Measurements from ENCODE around the gene EZR.

EZR gene

DNA sequence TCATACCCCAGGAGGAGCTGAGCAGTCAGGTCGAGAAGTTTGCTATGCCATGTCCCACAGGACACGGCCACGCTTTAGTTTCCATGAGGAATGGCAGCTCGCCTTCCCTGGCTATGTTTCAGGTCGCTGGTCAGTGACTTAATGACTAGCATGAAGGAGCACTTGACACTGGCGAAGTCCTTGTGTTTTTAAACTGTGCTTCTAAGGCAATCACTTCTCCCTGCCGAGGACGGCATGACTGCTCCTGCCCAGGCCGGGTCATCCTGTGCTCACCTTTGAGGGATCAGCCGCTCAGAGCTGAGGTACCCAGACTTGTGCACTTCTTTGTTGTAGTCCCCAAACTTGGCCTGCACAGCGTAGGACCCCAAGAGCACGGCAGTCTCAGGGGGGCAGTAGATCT, 34.1 kb downstream of the EZR start:
- H3K4me1 ChIP-seq (ENCODE audit: control insufficient read depth in 5 of 5, insufficient read depth in 5 of 5, low read length in 5 of 5) = peaks cover 0 to 3% (median 0%) of the 10 kb centered on the region in 5 donors
- H3K36me3 ChIP-seq (ENCODE audit: control insufficient read depth in 5 of 5, insufficient read depth in 5 of 5, low read length in 5 of 5) = peaks cover 6 to 78% (median 49%) of the 10 kb centered on the region in 5 donors
- H3K27ac ChIP-seq (ENCODE audit: low read depth, low read length) = no peak overlapping the region

GRCh38 chr6:158784505-158784904, 34.7 kb downstream of the EZR start:
- no peak overlapping the region for H3K9ac ChIP-seq (ENCODE audit: low read length in 5 of 5)
- H3K27ac ChIP-seq (ENCODE audit: low read depth, low read length) = no peak overlapping the region
- H3K4me1 ChIP-seq (ENCODE audit: control insufficient read depth in 5 of 5, insufficient read depth in 5 of 5, low read length in 5 of 5) = peaks cover 0 to 3% (median 0%) of the 10 kb centered on the region in 5 donors
- H3K36me3 ChIP-seq (ENCODE audit: control insufficient read depth in 5 of 5, insufficient read depth in 5 of 5, low read length in 5 of 5) = peaks cover 6 to 79% (median 49%) of the 10 kb centered on the region in 5 donors
- H3K9me3 ChIP-seq (ENCODE audit: control insufficient read depth in 5 of 5, low read length in 5 of 5) = no peaks in the 10 kb centered on the region
- no peak overlapping the region for H3K4me3 ChIP-seq (ENCODE audit: low read depth in 1 of 5, low read length in 5 of 5)
- no peaks in the 10 kb centered on the region for H3K27me3 ChIP-seq (ENCODE audit: control insufficient read depth in 5 of 5, insufficient read depth in 4 of 5, low read length in 5 of 5)

More for the DNA sequence above, 34.1 kb downstream of the EZR start:
- Histone ChIP-seq H3K4me3 (ENCODE audit: low read depth in 1 of 5, low read length in 5 of 5) (no peak overlapping the region), H3K9me3 (ENCODE audit: control insufficient read depth in 5 of 5, low read length in 5 of 5) (no peaks in the 10 kb centered on the region), H3K27me3 (ENCODE audit: control insufficient read depth in 5 of 5, insufficient read depth in 4 of 5, low read length in 5 of 5) (no peaks in the 10 kb centered on the region), H3K9ac (ENCODE audit: low read length in 5 of 5) (no peak overlapping the region)

GRCh38 chr6:158783851-158784250, 35.3 kb downstream of the EZR start:
- Histone ChIP-seq H3K4me3 (ENCODE audit: low read depth in 1 of 5, low read length in 5 of 5) (no peak overlapping the region), H3K36me3 (ENCODE audit: control insufficient read depth in 5 of 5, insufficient read depth in 5 of 5, low read length in 5 of 5) (peaks cover 6 to 76% (median 49%) of the 10 kb centered on the region in 5 donors), H3K4me1 (ENCODE audit: control insufficient read depth in 5 of 5, insufficient read depth in 5 of 5, low read length in 5 of 5) (no peaks in the 10 kb centered on the region), H3K9me3 (ENCODE audit: control insufficient read depth in 5 of 5, low read length in 5 of 5) (no peaks in the 10 kb centered on the region), H3K9ac (ENCODE audit: low read length in 5 of 5) (no peak overlapping the region), H3K27me3 (ENCODE audit: control insufficient read depth in 5 of 5, insufficient read depth in 4 of 5, low read length in 5 of 5) (no peaks in the 10 kb centered on the region), H3K27ac (ENCODE audit: low read depth, low read length) (no peak overlapping the region)

GRCh38 chr6:158783167-158783450, 36.1 kb downstream of the EZR start:
- H3K4me1 ChIP-seq (ENCODE audit: control insufficient read depth in 5 of 5, insufficient read depth in 5 of 5, low read length in 5 of 5) = no peaks in the 10 kb centered on the region
- H3K4me3 ChIP-seq (ENCODE audit: low read depth in 1 of 5, low read length in 5 of 5) = no peak overlapping the region
- peaks cover 6 to 76% (median 47%) of the 10 kb centered on the region in 5 donors for H3K36me3 ChIP-seq (ENCODE audit: control insufficient read depth in 5 of 5, insufficient read depth in 5 of 5, low read length in 5 of 5)
- no peaks in the 10 kb centered on the region for H3K9me3 ChIP-seq (ENCODE audit: control insufficient read depth in 5 of 5, low read length in 5 of 5)
- H3K27ac ChIP-seq (ENCODE audit: low read depth, low read length) = no peak overlapping the region
- H3K9ac ChIP-seq (ENCODE audit: low read length in 5 of 5) = no peak overlapping the region
- H3K27me3 ChIP-seq (ENCODE audit: control insufficient read depth in 5 of 5, insufficient read depth in 4 of 5, low read length in 5 of 5) = no peaks in the 10 kb centered on the region

GRCh38 chr6:158782432-158783166, 36.6 kb downstream of the EZR start:
- Histone ChIP-seq H3K9me3 (ENCODE audit: control insufficient read depth in 5 of 5, low read length in 5 of 5) (no peaks in the 10 kb centered on the region), H3K4me3 (ENCODE audit: low read depth in 1 of 5, low read length in 5 of 5) (no peak overlapping the region), H3K9ac (ENCODE audit: low read length in 5 of 5) (no peak overlapping the region), H3K36me3 (ENCODE audit: control insufficient read depth in 5 of 5, insufficient read depth in 5 of 5, low read length in 5 of 5) (peaks cover 6 to 72% (median 43%) of the 10 kb centered on the region in 5 donors), H3K27ac (ENCODE audit: low read depth, low read length) (no peak overlapping the region), H3K4me1 (ENCODE audit: control insufficient read depth in 5 of 5, insufficient read depth in 5 of 5, low read length in 5 of 5) (no peaks in the 10 kb centered on the region), H3K27me3 (ENCODE audit: control insufficient read depth in 5 of 5, insufficient read depth in 4 of 5, low read length in 5 of 5) (no peaks in the 10 kb centered on the region)

GRCh38 chr6:158781692-158782373, 37.3 kb downstream of the EZR start:
- Histone ChIP-seq H3K9me3 (ENCODE audit: control insufficient read depth in 5 of 5, low read length in 5 of 5) (no peaks in the 10 kb centered on the region), H3K27me3 (ENCODE audit: control insufficient read depth in 5 of 5, insufficient read depth in 4 of 5, low read length in 5 of 5) (no peaks in the 10 kb centered on the region), H3K9ac (ENCODE audit: low read length in 5 of 5) (no peak overlapping the region), H3K36me3 (ENCODE audit: control insufficient read depth in 5 of 5, insufficient read depth in 5 of 5, low read length in 5 of 5) (peaks cover 4 to 70% (median 40%) of the 10 kb centered on the region in 5 donors), H3K4me1 (ENCODE audit: control insufficient read depth in 5 of 5, insufficient read depth in 5 of 5, low read length in 5 of 5) (no peaks in the 10 kb centered on the region), H3K27ac (ENCODE audit: low read depth, low read length) (no peak overlapping the region), H3K4me3 (ENCODE audit: low read depth in 1 of 5, low read length in 5 of 5) (no peak overlapping the region)

DNA sequence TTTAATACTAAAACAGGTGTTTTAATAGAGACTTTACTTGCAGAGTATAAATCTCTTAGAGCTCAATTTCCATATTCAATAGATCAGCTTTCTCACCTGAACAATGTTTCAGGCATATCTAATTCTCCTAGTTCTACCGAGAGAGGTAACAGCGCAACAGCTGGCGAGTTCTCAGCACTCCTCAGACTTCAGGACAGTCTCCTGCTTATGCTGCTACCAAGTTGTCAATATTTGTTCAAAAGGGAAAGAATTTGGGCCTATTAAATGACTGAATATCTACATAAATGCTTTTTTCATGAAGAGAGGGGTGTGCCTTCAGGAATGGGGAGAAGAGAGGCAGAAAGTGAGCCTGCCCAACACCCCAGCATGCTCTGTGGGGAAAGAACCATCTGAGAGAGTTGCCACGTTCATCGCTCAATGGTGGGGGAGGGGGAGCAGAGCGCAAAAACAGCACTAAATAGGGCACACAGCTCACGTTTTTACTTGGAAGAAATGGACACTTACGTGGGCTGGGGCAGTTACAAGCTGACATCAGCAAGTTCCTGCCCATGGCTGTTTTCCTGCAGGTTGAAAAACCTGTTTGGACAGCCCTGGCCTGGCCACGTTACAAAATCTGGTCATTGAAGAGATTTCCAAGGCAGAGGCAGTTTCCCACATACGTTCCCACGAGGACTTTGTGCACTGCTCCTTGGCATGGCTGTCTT, 38.0 kb downstream of the EZR start:
- H3K4me1 ChIP-seq (ENCODE audit: control insufficient read depth in 5 of 5, insufficient read depth in 5 of 5, low read length in 5 of 5) = no peaks in the 10 kb centered on the region
- peaks cover 0 to 69% (median 41%) of the 10 kb centered on the region in 5 donors for H3K36me3 ChIP-seq (ENCODE audit: control insufficient read depth in 5 of 5, insufficient read depth in 5 of 5, low read length in 5 of 5)
- H3K27ac ChIP-seq (ENCODE audit: low read depth, low read length) = no peak overlapping the region
- H3K9me3 ChIP-seq (ENCODE audit: control insufficient read depth in 5 of 5, low read length in 5 of 5) = no peaks in the 10 kb centered on the region
- no peaks in the 10 kb centered on the region for H3K27me3 ChIP-seq (ENCODE audit: control insufficient read depth in 5 of 5, insufficient read depth in 4 of 5, low read length in 5 of 5)
- H3K9ac ChIP-seq (ENCODE audit: low read length in 5 of 5) = no peak overlapping the region
- no peak overlapping the region for H3K4me3 ChIP-seq (ENCODE audit: low read depth in 1 of 5, low read length in 5 of 5)

DNA sequence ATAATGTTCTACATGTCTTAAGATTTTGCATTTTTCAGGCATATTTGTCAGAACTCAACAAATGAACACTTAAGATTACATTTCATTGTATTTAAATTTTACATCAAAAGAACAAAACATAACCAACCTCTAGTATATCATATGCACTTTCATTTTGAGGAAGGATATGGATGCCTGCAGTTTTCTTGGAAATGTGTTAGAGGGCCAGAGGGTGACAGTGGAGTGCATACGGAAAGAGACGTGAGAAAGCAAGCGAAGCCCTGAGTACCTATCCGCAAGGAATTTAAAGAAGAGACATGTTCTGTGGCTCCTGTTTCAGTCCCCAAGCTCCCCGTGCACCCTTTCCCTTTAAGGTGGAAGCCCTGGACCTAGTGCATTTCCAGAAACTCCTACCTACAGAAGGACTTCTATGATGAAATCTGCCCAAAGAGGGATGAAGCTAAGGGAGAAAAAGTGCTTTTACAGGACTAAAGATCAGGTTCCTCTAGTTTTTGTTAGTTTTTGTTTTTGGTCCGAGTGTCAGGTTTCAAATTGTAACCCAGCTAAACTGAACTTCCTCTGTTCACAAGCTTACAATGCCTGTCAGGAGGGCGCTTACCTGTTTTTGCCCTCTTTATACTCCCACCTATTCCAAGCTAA, 38.8 kb downstream of the EZR start:
- H3K36me3 ChIP-seq (ENCODE audit: control insufficient read depth in 5 of 5, insufficient read depth in 5 of 5, low read length in 5 of 5) = peaks cover 0 to 73% (median 46%) of the 10 kb centered on the region in 5 donors
- no peaks in the 10 kb centered on the region for H3K9me3 ChIP-seq (ENCODE audit: control insufficient read depth in 5 of 5, low read length in 5 of 5)
- H3K9ac ChIP-seq (ENCODE audit: low read length in 5 of 5) = no peak overlapping the region
- H3K27ac ChIP-seq (ENCODE audit: low read depth, low read length) = no peak overlapping the region
- H3K4me1 ChIP-seq (ENCODE audit: control insufficient read depth in 5 of 5, insufficient read depth in 5 of 5, low read length in 5 of 5) = no peaks in the 10 kb centered on the region
- H3K27me3 ChIP-seq (ENCODE audit: control insufficient read depth in 5 of 5, insufficient read depth in 4 of 5, low read length in 5 of 5) = no peaks in the 10 kb centered on the region
- H3K4me3 ChIP-seq (ENCODE audit: low read depth in 1 of 5, low read length in 5 of 5) = no peak overlapping the region

GRCh38 chr6:158778005-158778527, 41.1 kb downstream of the EZR start:
- Histone ChIP-seq H3K9me3 (ENCODE audit: control insufficient read depth in 5 of 5, low read length in 5 of 5) (no peaks in the 10 kb centered on the region), H3K27me3 (ENCODE audit: control insufficient read depth in 5 of 5, insufficient read depth in 4 of 5, low read length in 5 of 5) (no peaks in the 10 kb centered on the region), H3K27ac (ENCODE audit: low read depth, low read length) (no peak overlapping the region), H3K9ac (ENCODE audit: low read length in 5 of 5) (no peak overlapping the region), H3K4me1 (ENCODE audit: control insufficient read depth in 5 of 5, insufficient read depth in 5 of 5, low read length in 5 of 5) (no peaks in the 10 kb centered on the region), H3K4me3 (ENCODE audit: low read depth in 1 of 5, low read length in 5 of 5) (no peak overlapping the region), H3K36me3 (ENCODE audit: control insufficient read depth in 5 of 5, insufficient read depth in 5 of 5, low read length in 5 of 5) (peaks cover 0 to 69% (median 37%) of the 10 kb centered on the region in 5 donors)

Data from subcutaneous abdominal adipose tissue (tissue), 5 donors.